GM12878 (cell line): ENCODE data around the gene ANK2.

Source experiments
- CTCF ChIP-seq, 3 experiments: IDR thresholded peaks in 2 of 3; conservative IDR thresholded peaks in 1 of 3; 2 replicates each; pipeline ENCODE4 v1.5.1; 2011; ENCODE audit warnings: low read depth in 3 of 3, low read length in 3 of 3, mild to moderate bottlenecking in 3 of 3, control low read depth in 2 of 3, moderate library complexity in 2 of 3, inconsistent platforms in 1 of 3, mixed read lengths in 1 of 3; ENCODE audit not compliant: control insufficient read depth in 2 of 3, insufficient read depth in 1 of 3; ENCODE audit errors: extremely low read depth in 1 of 3
- EGR1 ChIP-seq, 2 experiments: IDR thresholded peaks; 1 replicate in 1 of 2; 2 replicates in 1 of 2; pipeline ENCODE4 v1.6.1; 2011 to 2012; ENCODE audit warnings: low read depth in 2 of 2, low read length in 2 of 2, borderline replicate concordance in 1 of 2, mild to moderate bottlenecking in 1 of 2, moderate library complexity in 1 of 2
- HDAC6 ChIP-seq: fragments of 200-600 bp; sonication (generic); IDR thresholded peaks from one replicate; pipeline ENCODE4 v1.8.0; 2017; ENCODE audit warnings: antibody characterized with exemption; ENCODE audit not compliant: unreplicated experiment
- IRF3 ChIP-seq: fragments of 450-650 bp; IDR thresholded peaks from 2 replicates; pipeline ENCODE4 v1.6.1; 2014; ENCODE audit warnings: mild to moderate bottlenecking
- JUND ChIP-seq: IDR thresholded peaks from 2 replicates; pipeline ENCODE4 v1.6.1; 2012; ENCODE audit warnings: low read depth, mild to moderate bottlenecking, low read length, improper control_type of control experiment, moderate library complexity
- POLR2AphosphoS5 ChIP-seq: IDR thresholded peaks from 2 replicates; pipeline ENCODE4 v1.6.1; 2011; ENCODE audit warnings: mild to moderate bottlenecking, low read length, inconsistent platforms
- RCOR1 ChIP-seq: conservative IDR thresholded peaks from 2 replicates; pipeline ENCODE4 v1.6.1; 2012; ENCODE audit warnings: low read depth, low read length, improper control_type of control experiment
- RFX5 ChIP-seq: IDR thresholded peaks from 2 replicates; pipeline ENCODE4 v1.6.1; 2011; ENCODE audit warnings: low read depth, low read length, improper control_type of control experiment
- TF ChIP-seq, protein P1 (sequence below): fragments of 450-650 bp; IDR thresholded peaks from 2 replicates; pipeline ENCODE4 v1.6.1; 2018; ENCODE audit warnings: borderline replicate concordance, mild to moderate bottlenecking; ENCODE audit not compliant: partially characterized antibody

DNA sequence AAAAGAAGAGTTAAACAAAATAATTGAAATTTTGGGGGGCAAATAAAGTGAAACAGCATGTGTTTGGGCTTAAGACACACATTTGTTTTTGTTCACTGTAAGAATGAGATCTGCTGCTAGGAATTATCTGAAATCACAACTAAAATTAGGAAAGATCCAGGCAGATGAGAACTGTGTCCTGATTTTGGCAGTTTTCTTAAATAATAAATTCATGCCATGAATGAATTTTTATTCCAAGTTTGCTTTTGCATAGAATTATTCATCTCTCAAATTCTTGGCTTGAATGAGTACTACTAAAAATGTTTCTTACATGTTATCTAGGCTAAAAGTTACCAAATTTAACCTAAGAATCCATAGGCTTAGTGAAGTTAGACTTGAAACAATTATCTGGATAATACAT lies 321.7 kb downstream of the ANK2 start:
- TF ChIP-seq RFX5, result no peak
- TF ChIP-seq, protein P1, sequence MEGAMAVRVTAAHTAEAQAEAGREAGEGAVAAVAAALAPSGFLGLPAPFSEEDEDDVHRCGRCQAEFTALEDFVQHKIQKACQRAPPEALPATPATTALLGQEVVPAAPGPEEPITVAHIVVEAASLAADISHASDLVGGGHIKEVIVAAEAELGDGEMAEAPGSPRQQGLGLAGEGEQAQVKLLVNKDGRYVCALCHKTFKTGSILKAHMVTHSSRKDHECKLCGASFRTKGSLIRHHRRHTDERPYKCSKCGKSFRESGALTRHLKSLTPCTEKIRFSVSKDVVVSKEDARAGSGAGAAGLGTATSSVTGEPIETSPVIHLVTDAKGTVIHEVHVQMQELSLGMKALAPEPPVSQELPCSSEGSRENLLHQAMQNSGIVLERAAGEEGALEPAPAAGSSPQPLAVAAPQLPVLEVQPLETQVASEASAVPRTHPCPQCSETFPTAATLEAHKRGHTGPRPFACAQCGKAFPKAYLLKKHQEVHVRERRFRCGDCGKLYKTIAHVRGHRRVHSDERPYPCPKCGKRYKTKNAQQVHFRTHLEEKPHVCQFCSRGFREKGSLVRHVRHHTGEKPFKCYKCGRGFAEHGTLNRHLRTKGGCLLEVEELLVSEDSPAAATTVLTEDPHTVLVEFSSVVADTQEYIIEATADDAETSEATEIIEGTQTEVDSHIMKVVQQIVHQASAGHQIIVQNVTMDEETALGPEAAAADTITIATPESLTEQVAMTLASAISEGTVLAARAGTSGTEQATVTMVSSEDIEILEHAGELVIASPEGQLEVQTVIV, result no peak
- no peak for TF ChIP-seq HDAC6
- TF ChIP-seq IRF3, result no peak
- TF ChIP-seq EGR1 (IDR thresholded peaks at IDR 0.05; ENCODE audit: borderline replicate concordance in 1 of 2, low read depth in 2 of 2, low read length in 2 of 2), result no peak
- no peak for TF ChIP-seq RCOR1
- no peak for TF ChIP-seq CTCF (IDR thresholded peaks at IDR 0.05 in 2 of 3, conservative IDR thresholded peaks at IDR 0.05 in 1 of 3; ENCODE audit: control insufficient read depth in 2 of 3, extremely low read depth in 1 of 3, insufficient read depth in 1 of 3, low read depth in 3 of 3, low read length in 3 of 3)
- no peak for TF ChIP-seq JUND
- no peak for TF ChIP-seq POLR2AphosphoS5
